ENCODE measurements around the gene ST3GAL4. TPM values are rescaled to one million over a fixed set of nuclear protein-coding genes. Genes with fewer than 3 reads are reported as not detected.
"Not testable (repeated sequence)": the region's sequence is repeated elsewhere in the genome, so short reads cannot be mapped to it uniquely, and the experiment has no call there.

Gene ST3GAL4
- total RNA-seq, 1 donor from 2014 or later, result 39.2 TPM

- Histone ChIP-seq H3K4me3 (no peak overlapping the region), H3K27me3 (no peaks in the 10 kb centered on the region), H3K4me1 (peaks cover 29% of the 10 kb centered on the region), H3K36me3 (peaks cover 17% of the 10 kb centered on the region), H3K9me3 (no peaks in the 10 kb centered on the region), H3K27ac (peak overlapping the region; percentile 71)
- no peak for DNase-seq
- intact Hi-C loops (cut with DNase I), result no loop called here
- no peak for ATAC-seq
- TF ChIP-seq CTCF (IDR thresholded peaks at IDR 0.05), result no peak
Measured at GRCh38 chr11:126345283-126345682, 10.2 kb upstream of the ST3GAL4 start.

DNA sequence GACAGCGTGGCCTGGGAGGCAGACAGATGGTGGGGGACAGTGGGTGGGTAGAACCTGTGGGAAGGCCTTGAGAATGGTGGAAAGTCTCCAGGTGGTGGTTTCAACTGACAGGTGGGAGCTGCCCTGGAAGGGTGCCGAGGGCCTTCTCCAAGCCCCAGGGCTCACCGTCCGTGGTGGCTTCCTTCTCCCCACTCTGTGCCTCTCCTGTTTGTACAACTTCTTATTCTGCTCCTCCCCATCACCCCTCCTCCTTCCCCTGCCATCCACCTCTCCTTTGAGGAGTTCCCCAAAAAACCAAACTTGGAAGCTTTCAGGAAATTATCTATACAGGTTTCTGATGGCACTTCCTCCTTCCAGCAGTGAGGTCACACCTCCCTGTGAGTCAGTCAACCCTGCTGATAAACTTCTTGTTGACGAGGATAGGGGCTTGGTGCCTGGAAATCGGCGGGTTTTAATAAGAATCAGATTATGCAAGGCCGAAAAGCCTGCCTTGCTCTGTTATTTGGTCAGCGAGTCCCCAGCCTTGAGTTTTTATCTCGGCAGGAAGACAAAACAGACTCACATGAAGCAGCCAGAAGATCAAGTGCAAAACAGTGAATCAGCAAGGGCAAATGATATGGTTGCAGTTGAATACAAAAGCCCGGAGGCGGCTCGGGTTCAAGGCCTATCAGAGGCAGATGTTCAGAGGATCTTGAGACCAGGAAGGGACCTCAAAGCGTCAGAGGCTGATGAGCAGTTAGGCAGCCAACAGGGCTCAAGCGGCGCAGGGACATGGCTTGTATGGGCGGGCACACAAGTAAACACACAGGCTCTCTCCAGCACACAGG, 9.5 kb upstream of the ST3GAL4 start:
- peaks cover 16% of the 10 kb centered on the region for H3K36me3 ChIP-seq
- no peak for TF ChIP-seq CTCF (IDR thresholded peaks at IDR 0.05)
- DNase-seq (no peak), ATAC-seq (peak; percentile 52)
- H3K4me3 ChIP-seq, result no peak overlapping the region
- H3K27ac ChIP-seq, result peak overlapping the region; percentile 71
- no peaks in the 10 kb centered on the region for H3K9me3 ChIP-seq
- intact Hi-C loops (cut with DNase I), result no loop called here
- no peaks in the 10 kb centered on the region for H3K27me3 ChIP-seq
- H3K4me1 ChIP-seq, result peaks cover 31% of the 10 kb centered on the region

- DNase-seq, result no peak
- intact Hi-C loops (cut with DNase I), result no loop called here
- peaks cover 10% of the 10 kb centered on the region for H3K36me3 ChIP-seq
- H3K27me3 ChIP-seq, result no peaks in the 10 kb centered on the region
- ATAC-seq, result no peak
- H3K4me3 ChIP-seq, result no peak overlapping the region
- TF ChIP-seq CTCF (IDR thresholded peaks at IDR 0.05), result no peak
- peak overlapping the region; percentile 71 for H3K27ac ChIP-seq
- H3K9me3 ChIP-seq, result no peaks in the 10 kb centered on the region
- peaks cover 37% of the 10 kb centered on the region for H3K4me1 ChIP-seq
Measured at GRCh38 chr11:126346586-126346940, 8.9 kb upstream of the ST3GAL4 start.

GRCh38 chr11:126346946-126347345, 8.5 kb upstream of the ST3GAL4 start:
- Histone ChIP-seq H3K4me1 (peaks cover 41% of the 10 kb centered on the region), H3K27ac (peak overlapping the region; percentile 71)
- ATAC-seq; H3K9me3 ChIP-seq; H3K36me3 ChIP-seq; H3K27me3 ChIP-seq; DNase-seq; intact Hi-C loops (cut with DNase I); H3K4me3 ChIP-seq: not testable (repeated sequence)

DNA sequence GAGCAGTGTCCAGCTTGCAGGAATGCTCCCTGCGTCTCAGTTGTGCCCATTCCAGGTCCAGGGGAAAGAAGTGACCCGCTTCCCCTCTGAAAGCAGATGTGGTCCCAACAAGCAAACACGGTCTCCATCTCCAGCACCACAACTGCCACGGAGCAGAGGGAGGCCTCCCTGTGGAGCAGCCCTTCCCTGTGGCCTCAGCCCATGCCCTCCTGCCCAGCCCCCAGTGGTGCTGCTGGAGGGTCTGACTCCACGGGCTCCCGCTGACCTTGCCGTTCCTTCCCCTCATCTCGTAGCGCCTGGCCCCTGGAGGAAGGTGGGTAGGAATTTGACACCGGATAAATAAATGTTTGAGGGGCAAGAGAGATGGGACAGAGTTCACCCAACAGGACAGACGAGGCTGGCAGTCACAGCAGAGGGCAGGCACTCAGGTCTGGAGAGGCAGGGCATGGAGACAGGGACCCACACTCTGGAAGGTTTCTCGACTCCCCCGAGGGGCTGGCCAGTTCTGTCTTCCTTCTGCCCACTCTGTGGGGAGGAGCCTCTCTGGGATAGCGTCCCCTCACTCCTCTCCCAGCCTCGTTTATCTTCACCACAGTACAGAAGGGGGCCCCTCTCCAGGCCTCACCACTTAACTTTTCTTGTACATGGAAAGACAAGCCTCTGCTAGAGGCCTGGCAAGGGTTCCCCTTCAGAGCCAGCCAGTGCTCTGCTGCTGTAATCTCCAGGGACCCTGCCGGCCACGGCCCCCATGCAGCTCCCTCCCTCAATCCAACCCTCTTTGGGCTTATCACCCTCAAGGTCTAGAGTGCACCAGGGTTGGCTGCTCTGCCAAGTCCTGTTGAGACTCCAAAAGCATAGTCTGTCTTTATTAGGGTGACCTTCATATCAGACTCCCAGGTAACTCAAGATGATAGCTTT, 7.5 kb upstream of the ST3GAL4 start:
- Histone ChIP-seq H3K9me3 (no peaks in the 10 kb centered on the region), H3K36me3 (peaks cover 7% of the 10 kb centered on the region), H3K27me3 (no peaks in the 10 kb centered on the region), H3K4me3 (no peak overlapping the region), H3K4me1 (peaks cover 49% of the 10 kb centered on the region), H3K27ac (peak overlapping the region; percentile 36)
- no peak for TF ChIP-seq CTCF (IDR thresholded peaks at IDR 0.05)
- ATAC-seq, result no peak
- intact Hi-C loops (cut with DNase I), result no loop called here
- no peak for DNase-seq

Measured in upper lobe of right lung (tissue), 1 donor.